ENCODE data around the gene RAD54L. TPM values are rescaled to one million over a fixed set of nuclear protein-coding genes. Genes with fewer than 3 reads are reported as not detected.
"Not testable (repeated sequence)": the region's sequence is repeated elsewhere in the genome, so short reads cannot be mapped to it uniquely, and the experiment has no call there.

RAD54L gene
- total and polyA plus RNA-seq, 2 experiments from 2014 or later, result 4.2 to 6.2 TPM

DNA sequence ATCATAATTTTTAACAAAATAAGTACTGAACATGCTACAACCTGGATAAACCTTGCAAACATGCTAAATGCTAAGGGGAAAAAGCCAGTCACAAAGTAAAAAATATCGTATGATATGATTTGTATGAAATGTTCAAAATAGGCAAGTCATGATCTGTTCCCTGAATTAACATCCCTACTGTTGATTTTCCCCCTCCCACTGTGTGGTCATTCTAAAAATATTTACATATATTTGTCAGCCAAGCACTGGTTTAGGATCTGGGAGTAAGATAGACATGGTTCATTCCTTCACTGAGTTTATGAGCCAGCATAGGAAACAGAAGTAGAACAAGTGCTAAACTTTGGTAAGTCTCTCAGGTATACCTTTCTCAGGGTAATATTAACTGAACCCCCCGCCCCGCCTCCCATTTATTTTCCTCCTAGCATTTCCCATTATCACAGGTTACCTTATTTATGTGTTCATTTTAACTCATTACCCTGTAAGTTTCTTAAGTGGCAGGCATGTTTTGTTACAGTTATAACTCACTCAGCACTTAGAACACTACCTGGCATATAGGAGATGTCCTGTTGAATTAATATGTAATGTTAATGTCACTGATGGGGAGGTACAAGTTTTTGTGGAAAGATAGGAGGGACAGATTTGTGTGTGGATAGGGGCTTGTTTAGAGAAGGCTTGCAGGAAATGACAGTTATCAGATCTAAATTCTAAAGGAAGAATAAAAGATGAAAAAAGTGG is 68.3 kb downstream of the RAD54L start:
- no peaks in the 10 kb centered on the region for H3K36me3 ChIP-seq (replicated peaks; ENCODE audit: insufficient read depth, low read depth)
- no peak overlapping the region for H2AFZ ChIP-seq
- H3K27ac ChIP-seq, result no peak overlapping the region
- no peak overlapping the region for H3K4me3 ChIP-seq
- no peak for TF ChIP-seq EZH2 (IDR thresholded peaks at IDR 0.05; ENCODE audit: borderline replicate concordance)
- no peak for TF ChIP-seq EZH2phosphoT487 (IDR thresholded peaks at IDR 0.05; ENCODE audit: low read depth, severe bottlenecking, unreplicated experiment)
- TF ChIP-seq, protein P1, sequence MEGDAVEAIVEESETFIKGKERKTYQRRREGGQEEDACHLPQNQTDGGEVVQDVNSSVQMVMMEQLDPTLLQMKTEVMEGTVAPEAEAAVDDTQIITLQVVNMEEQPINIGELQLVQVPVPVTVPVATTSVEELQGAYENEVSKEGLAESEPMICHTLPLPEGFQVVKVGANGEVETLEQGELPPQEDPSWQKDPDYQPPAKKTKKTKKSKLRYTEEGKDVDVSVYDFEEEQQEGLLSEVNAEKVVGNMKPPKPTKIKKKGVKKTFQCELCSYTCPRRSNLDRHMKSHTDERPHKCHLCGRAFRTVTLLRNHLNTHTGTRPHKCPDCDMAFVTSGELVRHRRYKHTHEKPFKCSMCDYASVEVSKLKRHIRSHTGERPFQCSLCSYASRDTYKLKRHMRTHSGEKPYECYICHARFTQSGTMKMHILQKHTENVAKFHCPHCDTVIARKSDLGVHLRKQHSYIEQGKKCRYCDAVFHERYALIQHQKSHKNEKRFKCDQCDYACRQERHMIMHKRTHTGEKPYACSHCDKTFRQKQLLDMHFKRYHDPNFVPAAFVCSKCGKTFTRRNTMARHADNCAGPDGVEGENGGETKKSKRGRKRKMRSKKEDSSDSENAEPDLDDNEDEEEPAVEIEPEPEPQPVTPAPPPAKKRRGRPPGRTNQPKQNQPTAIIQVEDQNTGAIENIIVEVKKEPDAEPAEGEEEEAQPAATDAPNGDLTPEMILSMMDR (IDR thresholded peaks at IDR 0.05; ENCODE audit: poor library complexity), result no peak
- H3K27me3 ChIP-seq, result no peaks in the 10 kb centered on the region
- H3K79me2 ChIP-seq, result no peaks in the 10 kb centered on the region
- no peaks in the 10 kb centered on the region for H3K4me1 ChIP-seq (ENCODE audit: insufficient read depth)
- 100% methylated on average over 3 of the region's 3 CpGs for WGBS (ENCODE audit: low lambda C conversion rate, missing lambda C conversion rate)
- H3K9me2 ChIP-seq (replicated peaks; ENCODE audit: insufficient read depth), result no peaks in the 10 kb centered on the region
- no peaks in the 10 kb centered on the region for H4K20me1 ChIP-seq (ENCODE audit: insufficient read depth, poor library complexity, severe bottlenecking)
- DNase-seq (ENCODE audit: low spot score), result no peak
- H3K4me2 ChIP-seq, result no peak overlapping the region
- no peaks in the 10 kb centered on the region for H3K9me3 ChIP-seq (ENCODE audit: low read depth)

DNA sequence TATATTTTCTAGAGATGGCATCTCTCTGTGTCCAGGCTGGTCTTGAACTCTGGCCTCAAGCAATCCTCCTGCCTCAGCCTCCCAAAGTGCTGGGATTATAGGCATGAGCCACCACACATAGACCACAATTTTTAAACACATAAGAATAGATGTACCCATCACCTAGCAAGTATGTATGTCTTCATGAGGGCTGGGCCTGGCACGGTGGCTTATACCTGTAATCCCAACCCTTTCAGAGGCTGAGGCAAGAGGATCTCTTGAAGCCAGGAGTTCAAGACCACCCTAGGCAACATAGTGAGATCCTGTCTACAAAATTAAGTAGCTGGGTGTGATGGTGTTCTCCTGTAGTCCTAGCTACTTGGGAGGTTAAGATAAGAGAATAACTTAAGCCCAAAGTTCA is 69.8 kb downstream of the RAD54L start:
- Histone ChIP-seq H3K4me2 (no peak overlapping the region), H3K4me1 (ENCODE audit: insufficient read depth) (no peaks in the 10 kb centered on the region), H3K79me2 (no peaks in the 10 kb centered on the region), H3K9me3 (ENCODE audit: low read depth) (no peaks in the 10 kb centered on the region), H3K9me2 (replicated peaks; ENCODE audit: insufficient read depth) (no peaks in the 10 kb centered on the region), H2AFZ (no peak overlapping the region), H3K27me3 (no peaks in the 10 kb centered on the region), H3K4me3 (no peak overlapping the region), H4K20me1 (ENCODE audit: insufficient read depth, poor library complexity, severe bottlenecking) (no peaks in the 10 kb centered on the region), H3K36me3 (replicated peaks; ENCODE audit: insufficient read depth, low read depth) (no peaks in the 10 kb centered on the region), H3K27ac (no peak overlapping the region)
- TF ChIP-seq, protein P1 (IDR thresholded peaks at IDR 0.05; ENCODE audit: poor library complexity), result no peak
- TF ChIP-seq EZH2phosphoT487 (IDR thresholded peaks at IDR 0.05; ENCODE audit: low read depth, severe bottlenecking, unreplicated experiment), result no peak
- TF ChIP-seq EZH2 (IDR thresholded peaks at IDR 0.05; ENCODE audit: borderline replicate concordance), result no peak
- no peak for DNase-seq (ENCODE audit: low spot score)
- whole genome bisulfite sequencing (ENCODE audit: low lambda C conversion rate, missing lambda C conversion rate), result 91% methylated on average over 1 of the region's 1 CpG

DNA sequence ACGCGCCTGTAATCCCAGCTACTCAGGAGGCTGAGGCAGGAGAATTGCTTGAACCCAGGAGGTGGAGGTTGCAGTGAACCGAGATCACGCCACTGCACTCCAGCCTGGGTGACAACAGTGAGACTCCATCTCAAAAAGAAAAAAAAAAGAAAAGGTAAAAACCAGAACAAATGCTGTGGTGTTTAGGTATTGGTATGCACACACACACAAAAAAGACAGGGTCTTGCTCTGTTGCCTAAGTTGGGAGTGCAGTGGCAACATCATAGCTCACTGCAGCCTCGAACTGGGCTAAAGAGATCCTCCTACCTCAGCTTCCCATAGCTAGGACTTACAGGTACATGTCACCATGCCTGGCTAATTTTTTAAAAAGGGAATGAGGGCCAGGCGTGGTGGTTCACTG is 71.7 kb downstream of the RAD54L start:
- H4K20me1 ChIP-seq (ENCODE audit: insufficient read depth, poor library complexity, severe bottlenecking); DNase-seq (ENCODE audit: low spot score); H3K36me3 ChIP-seq (replicated peaks; ENCODE audit: insufficient read depth, low read depth); H3K4me2 ChIP-seq; H3K9me3 ChIP-seq (ENCODE audit: low read depth); H3K27ac ChIP-seq; H3K4me3 ChIP-seq; H3K4me1 ChIP-seq (ENCODE audit: insufficient read depth); H3K9me2 ChIP-seq (replicated peaks; ENCODE audit: insufficient read depth); H3K79me2 ChIP-seq; H3K27me3 ChIP-seq; H2AFZ ChIP-seq: not testable (repeated sequence)
- 95% methylated on average over 6 of the region's 6 CpGs for WGBS (ENCODE audit: low lambda C conversion rate, missing lambda C conversion rate)

DNA sequence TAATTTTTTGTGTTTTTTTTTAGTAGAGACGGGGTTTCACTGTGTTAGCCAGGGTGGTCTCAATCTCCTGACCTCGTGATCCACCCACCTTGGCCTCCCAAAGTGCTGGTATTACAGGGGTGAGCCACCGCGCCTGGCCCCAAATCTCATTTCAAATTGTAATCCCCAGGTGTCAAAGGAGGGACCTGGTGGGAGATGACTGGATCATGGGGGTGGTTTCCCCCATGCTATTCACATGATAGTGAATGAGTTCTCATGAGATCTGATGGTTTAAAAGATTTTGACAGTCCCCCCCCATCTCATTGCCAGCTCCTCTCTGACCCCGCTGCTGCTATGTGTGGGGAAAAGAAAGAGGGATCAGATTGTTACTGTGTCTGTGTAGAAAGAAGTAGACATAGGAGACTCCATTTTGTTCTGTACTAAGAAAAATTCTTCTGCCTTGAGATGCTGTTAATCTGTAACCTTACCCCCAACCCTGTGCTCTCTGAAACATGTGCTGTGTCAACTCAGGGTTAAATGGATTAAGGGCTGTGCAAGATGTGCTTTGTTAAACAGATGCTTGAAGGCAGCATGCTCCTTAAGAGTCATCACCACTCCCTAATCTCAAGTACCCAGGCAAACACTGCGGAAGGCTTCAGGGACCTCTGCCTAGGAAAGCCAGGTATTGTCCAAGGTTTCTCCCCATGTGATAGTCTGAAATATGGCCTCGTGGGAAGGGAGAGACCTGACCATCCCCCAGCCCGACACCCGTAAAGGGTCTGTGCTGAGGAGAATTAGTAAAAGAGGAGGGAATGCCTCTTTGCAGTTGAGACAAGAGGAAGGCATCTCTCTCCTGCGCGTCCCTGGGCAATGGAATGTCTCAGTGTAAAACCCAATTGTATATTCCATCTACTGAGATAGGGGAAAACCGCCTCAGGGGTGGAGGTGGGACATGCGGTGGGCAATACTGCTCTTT is 72.7 kb downstream of the RAD54L start:
- WGBS (ENCODE audit: low lambda C conversion rate, missing lambda C conversion rate), result 45% methylated on average over 13 of the region's 13 CpGs
- not testable (repeated sequence) for H3K4me3 ChIP-seq; H3K79me2 ChIP-seq; DNase-seq (ENCODE audit: low spot score); H3K9me2 ChIP-seq (replicated peaks; ENCODE audit: insufficient read depth); H3K4me1 ChIP-seq (ENCODE audit: insufficient read depth); H3K4me2 ChIP-seq; H4K20me1 ChIP-seq (ENCODE audit: insufficient read depth, poor library complexity, severe bottlenecking); H2AFZ ChIP-seq; H3K36me3 ChIP-seq (replicated peaks; ENCODE audit: insufficient read depth, low read depth); H3K27me3 ChIP-seq; H3K9me3 ChIP-seq (ENCODE audit: low read depth)
- peak overlapping the region; percentile 58 for H3K27ac ChIP-seq

DNA sequence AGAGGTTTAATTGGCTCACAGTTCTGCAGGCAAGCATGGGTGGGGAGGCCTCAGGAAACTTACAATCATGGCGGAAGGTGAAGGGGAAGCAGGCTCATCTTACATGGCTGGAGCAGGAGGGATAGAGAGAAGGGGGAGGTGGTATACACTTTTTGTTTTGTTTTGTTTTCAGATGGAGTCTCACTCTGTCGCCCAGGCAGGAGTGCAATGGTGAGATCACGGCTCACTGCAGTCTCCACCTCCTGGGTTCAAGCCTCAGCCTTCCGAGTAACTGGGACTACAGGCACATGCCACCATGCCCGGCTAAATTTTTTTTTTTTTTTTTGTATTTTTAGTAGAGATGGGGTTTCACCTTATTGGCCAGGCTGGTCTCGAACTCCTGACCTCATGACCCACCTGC is 74.6 kb downstream of the RAD54L start:
- DNase-seq (ENCODE audit: low spot score); H4K20me1 ChIP-seq (ENCODE audit: insufficient read depth, poor library complexity, severe bottlenecking); H3K4me1 ChIP-seq (ENCODE audit: insufficient read depth); H3K36me3 ChIP-seq (replicated peaks; ENCODE audit: insufficient read depth, low read depth); H3K79me2 ChIP-seq; H3K4me2 ChIP-seq; H3K27ac ChIP-seq; H3K9me3 ChIP-seq (ENCODE audit: low read depth); H3K27me3 ChIP-seq; H3K4me3 ChIP-seq; H2AFZ ChIP-seq; H3K9me2 ChIP-seq (replicated peaks; ENCODE audit: insufficient read depth): not testable (repeated sequence)
- WGBS (ENCODE audit: low lambda C conversion rate, missing lambda C conversion rate), result 97% methylated on average over 6 of the region's 6 CpGs

- H3K4me2 ChIP-seq; H3K79me2 ChIP-seq; H2AFZ ChIP-seq; H3K9me3 ChIP-seq (ENCODE audit: low read depth); H3K27me3 ChIP-seq; H3K4me3 ChIP-seq; H3K4me1 ChIP-seq (ENCODE audit: insufficient read depth); H3K36me3 ChIP-seq (replicated peaks; ENCODE audit: insufficient read depth, low read depth); H3K27ac ChIP-seq; H3K9me2 ChIP-seq (replicated peaks; ENCODE audit: insufficient read depth); DNase-seq (ENCODE audit: low spot score); H4K20me1 ChIP-seq (ENCODE audit: insufficient read depth, poor library complexity, severe bottlenecking): not testable (repeated sequence)
- WGBS (ENCODE audit: low lambda C conversion rate, missing lambda C conversion rate), result 95% methylated on average over 11 of the region's 11 CpGs
Observed at GRCh38 chr1:46325285-46326076, 77.9 kb downstream of the RAD54L start.

All from hepatocyte (in vitro differentiated cells).